RKO (cell line): ENCODE results near the gene ARHGAP42.

Source experiments
- DNase-seq: peaks from one replicate; pipeline ENCODE4 v3.0.0-alpha.2; 2016; ENCODE audit warnings: low spot score

Gene ARHGAP42

DNA sequence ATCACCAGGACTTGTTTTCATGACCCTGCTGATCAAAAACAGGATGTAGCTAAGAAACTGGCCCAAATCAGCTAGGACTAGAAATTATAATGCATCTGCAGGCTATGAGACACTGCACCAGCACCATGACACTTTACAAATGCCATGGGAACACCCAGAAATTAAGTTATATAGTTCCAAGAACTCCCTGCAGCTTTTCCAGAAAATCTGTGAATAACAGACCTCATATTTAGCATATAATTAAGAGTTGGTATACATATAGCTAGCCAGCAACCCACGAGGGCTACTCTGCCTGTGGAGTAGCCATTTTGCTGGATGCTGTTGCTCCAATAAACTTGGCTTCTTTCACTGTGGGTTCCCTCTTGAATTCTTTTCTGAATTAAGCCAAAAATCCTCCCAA lies 341.6 kb downstream of the ARHGAP42 start:
- no peak for DNase-seq

DNA sequence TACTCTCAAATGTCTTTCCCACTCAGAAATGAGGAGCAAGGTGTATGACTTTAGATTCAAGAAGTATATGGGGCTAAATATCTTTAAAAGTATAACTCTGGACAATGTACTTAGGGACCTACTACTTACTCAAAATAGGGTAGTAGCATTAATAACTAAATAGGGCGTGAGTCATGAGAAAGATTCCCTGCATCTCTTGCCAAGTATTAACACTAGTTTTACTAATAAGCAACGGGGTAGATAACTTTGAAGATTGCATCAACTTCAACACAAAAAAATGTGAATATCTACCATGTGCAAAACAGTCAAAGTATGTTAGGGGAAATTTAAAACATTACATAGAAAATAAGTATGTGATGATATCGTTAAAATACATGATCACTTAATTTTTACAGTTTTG lies 342.9 kb downstream of the ARHGAP42 start:
- DNase-seq, result no peak

DNA sequence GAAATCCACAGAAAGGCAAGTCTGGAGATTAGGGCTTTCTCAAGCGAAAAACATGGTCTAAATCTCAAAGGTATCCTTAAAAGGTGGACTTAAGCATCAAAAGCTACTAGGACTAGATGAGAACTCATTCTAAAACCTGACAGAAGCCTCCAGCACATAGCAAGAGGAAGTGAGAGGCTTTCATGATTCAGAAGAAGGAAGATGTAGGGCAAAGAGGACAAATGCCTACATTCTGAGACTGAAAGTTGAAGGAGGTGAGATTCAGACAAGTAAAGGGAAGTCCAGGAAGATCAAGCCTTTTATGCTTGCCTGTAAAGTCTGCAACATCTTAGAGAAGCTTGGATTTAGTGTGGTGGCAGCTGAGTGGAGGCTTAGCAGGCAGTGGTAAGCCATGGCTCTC lies 343.6 kb downstream of the ARHGAP42 start:
- DNase-seq, result no peak

DNA sequence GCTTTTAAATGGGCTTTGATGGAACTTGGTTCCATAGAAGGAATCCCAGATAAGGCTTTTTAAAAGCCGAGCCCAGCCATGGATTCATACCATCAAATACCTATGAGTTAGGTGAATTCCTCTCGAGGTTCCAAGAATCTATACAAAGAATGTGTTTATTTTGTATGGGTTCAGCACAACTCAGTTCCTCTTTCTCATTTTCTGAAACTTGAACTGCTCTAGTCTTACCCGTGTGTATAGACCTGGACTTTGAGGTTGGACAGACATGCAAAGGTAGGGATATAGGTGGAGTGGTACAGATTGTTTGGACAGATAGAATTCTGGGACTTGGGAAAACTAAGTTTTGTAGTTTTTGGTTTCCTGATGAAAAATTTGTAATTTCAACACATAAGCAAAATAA lies 344.6 kb downstream of the ARHGAP42 start:
- DNase-seq, result no peak

DNA sequence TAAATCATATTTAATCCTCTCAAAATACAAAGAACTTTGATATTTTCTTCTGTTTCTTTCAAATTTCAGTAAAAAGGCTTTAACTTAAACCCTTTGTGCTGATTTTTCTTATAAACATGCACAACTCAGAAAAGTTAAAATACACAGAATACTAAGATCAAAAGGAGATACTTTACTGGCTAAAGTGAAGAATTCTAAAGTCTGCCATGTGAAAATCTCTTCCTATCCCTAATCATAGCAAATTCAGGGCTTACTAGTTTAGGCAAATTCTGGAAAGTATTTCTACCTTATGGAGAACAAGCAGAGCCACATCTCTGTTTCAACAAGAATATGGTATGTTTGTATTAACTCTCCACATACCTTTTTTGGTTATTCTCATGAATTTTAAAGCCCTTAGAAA lies 345.9 kb downstream of the ARHGAP42 start:
- no peak for DNase-seq

DNA sequence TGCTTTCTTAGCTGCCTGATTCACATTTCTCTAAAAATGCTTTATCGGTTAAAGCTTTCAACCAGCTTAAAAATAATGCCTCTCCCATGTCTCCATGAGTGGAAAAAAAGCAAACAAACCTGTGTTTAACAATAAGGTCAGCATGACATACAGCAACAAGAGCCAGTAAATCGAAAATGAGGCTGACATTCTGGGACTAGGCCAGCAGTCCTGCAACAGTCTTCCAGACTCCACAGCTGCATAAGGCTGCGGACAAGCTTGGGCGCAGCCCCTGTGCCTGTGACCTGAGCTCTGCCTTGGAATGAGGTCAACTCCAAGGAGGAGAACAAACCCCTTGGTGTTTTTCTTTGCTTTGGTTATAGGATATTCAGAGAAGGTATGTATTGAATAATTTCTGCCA lies 347.0 kb downstream of the ARHGAP42 start:
- no peak for DNase-seq

DNA sequence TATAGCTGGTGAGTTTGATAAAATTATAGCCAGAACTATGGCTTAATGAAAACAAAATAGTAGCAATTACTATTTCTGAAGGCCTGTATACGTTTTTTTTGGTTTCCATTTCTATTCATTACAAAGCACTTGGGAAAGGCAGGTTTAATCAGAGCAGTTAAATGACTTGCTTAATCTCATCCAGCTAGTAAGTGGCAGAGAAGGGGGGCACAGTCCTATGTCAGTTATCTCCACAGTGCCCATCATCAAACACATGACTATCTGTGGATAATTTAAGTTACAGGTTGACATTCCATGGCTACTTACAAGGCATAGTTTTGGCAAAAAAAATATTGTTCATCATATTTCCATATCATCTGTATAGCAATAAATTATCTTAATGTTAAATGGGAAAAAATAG lies 348.8 kb downstream of the ARHGAP42 start:
- DNase-seq, result no peak
